ENCODE data around the gene HOXC13.

The HOXC13 gene

GRCh38 chr12:53956251-53956887 is 17.7 kb downstream of the HOXC13 start:
- Histone ChIP-seq H3K27me3 (replicated peaks) (peaks cover 97% of the 10 kb centered on the region), H3K36me3 (replicated peaks) (no peaks in the 10 kb centered on the region), H3K4me3 (ENCODE audit: low read depth, low read length) (no peak overlapping the region), H3K27ac (no peak overlapping the region)
- no peak for TF ChIP-seq CTCF (IDR thresholded peaks at IDR 0.05; ENCODE audit: low read depth, low read length, missing control alignments)
- DNase-seq = no peak
- in situ Hi-C loops (cut with HindIII; ENCODE audit: low pct_ligation_motif_present, low sequenced_read_pairs) = no loop called here

GRCh38 chr12:53956914-53957536 is 18.4 kb downstream of the HOXC13 start:
- no peak for DNase-seq
- in situ Hi-C loops (cut with HindIII; ENCODE audit: low pct_ligation_motif_present, low sequenced_read_pairs) = no loop called here
- TF ChIP-seq CTCF (IDR thresholded peaks at IDR 0.05; ENCODE audit: low read depth, low read length, missing control alignments) = no peak
- Histone ChIP-seq H3K27ac (no peak overlapping the region), H3K36me3 (replicated peaks) (no peaks in the 10 kb centered on the region), H3K4me3 (ENCODE audit: low read depth, low read length) (no peak overlapping the region), H3K27me3 (replicated peaks) (peaks cover 97% of the 10 kb centered on the region)

GRCh38 chr12:53958128-53958527 is 19.5 kb downstream of the HOXC13 start:
- DNase-seq = no peak
- in situ Hi-C loops (cut with HindIII; ENCODE audit: low pct_ligation_motif_present, low sequenced_read_pairs) = no loop called here
- H3K36me3 ChIP-seq (replicated peaks) = no peaks in the 10 kb centered on the region
- H3K27ac ChIP-seq = no peak overlapping the region
- no peak overlapping the region for H3K4me3 ChIP-seq (ENCODE audit: low read depth, low read length)
- peaks cover 97% of the 10 kb centered on the region for H3K27me3 ChIP-seq (replicated peaks)
- no peak for TF ChIP-seq CTCF (IDR thresholded peaks at IDR 0.05; ENCODE audit: low read depth, low read length, missing control alignments)

GRCh38 chr12:53959314-53959713 is 20.7 kb downstream of the HOXC13 start:
- H3K27ac ChIP-seq = no peak overlapping the region
- in situ Hi-C loops (cut with HindIII; ENCODE audit: low pct_ligation_motif_present, low sequenced_read_pairs) = no loop called here
- no peaks in the 10 kb centered on the region for H3K36me3 ChIP-seq (replicated peaks)
- peaks cover 98% of the 10 kb centered on the region for H3K27me3 ChIP-seq (replicated peaks)
- TF ChIP-seq CTCF (IDR thresholded peaks at IDR 0.05; ENCODE audit: low read depth, low read length, missing control alignments) = no peak
- H3K4me3 ChIP-seq (ENCODE audit: low read depth, low read length) = no peak overlapping the region
- no peak for DNase-seq

GRCh38 chr12:53960187-53961024 is 21.8 kb downstream of the HOXC13 start:
- H3K27ac ChIP-seq = no peak overlapping the region
- H3K27me3 ChIP-seq (replicated peaks) = peaks cover 98% of the 10 kb centered on the region
- no peak overlapping the region for H3K4me3 ChIP-seq (ENCODE audit: low read depth, low read length)
- no peak for TF ChIP-seq CTCF (IDR thresholded peaks at IDR 0.05; ENCODE audit: low read depth, low read length, missing control alignments)
- in situ Hi-C loops (cut with HindIII; ENCODE audit: low pct_ligation_motif_present, low sequenced_read_pairs) = no loop called here
- DNase-seq = no peak
- no peaks in the 10 kb centered on the region for H3K36me3 ChIP-seq (replicated peaks)

Measured in brain microvascular endothelial cell (primary cell).